CD4-positive, alpha-beta T cell treated with Interleukin-6 at 100 ng/mL for 8 hours (primary cell): ENCODE results near the gene CRACR2A.
A peak's percentile ranks its signal among the peaks of the same experiment; 100 is the strongest.

Experiments used
- DNase-seq: peaks from one replicate; pipeline ENCODE4 v3.0.0-alpha.2; 2020; ENCODE audit warnings: mixed read lengths, low spot score

The CRACR2A gene

GRCh38 chr12:3684449-3685051 is 68.4 kb downstream of the CRACR2A start:
- no peak for DNase-seq

GRCh38 chr12:3683670-3684069 is 69.2 kb downstream of the CRACR2A start:
- no peak for DNase-seq

DNA sequence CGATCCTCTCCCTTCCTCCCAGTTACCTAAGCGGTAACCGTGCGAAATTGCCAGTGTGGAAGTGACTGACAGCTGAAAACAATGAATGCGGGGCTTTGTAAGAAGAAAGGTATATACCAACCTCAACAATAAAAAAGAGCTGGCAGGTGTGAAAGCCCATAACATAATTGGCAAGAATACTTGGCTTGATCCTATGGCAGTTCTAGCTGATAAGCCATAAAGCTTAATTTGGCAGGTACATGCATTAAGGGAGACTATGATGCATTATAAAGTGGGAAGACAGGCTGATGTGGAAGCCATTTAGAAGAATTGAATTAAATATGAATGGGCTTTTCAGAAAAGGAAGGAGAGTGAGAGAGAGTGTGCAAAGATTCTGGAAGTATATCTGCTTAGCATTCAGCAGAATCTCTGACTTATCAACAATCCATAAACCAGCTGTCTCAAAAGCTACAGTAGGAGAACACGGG is 71.3 kb downstream of the CRACR2A start:
- no peak for DNase-seq

- DNase-seq = no peak
Measured at GRCh38 chr12:3680919-3681594, 71.9 kb downstream of the CRACR2A start.

GRCh38 chr12:3679831-3680230 is 73.1 kb downstream of the CRACR2A start:
- DNase-seq = no peak

DNA sequence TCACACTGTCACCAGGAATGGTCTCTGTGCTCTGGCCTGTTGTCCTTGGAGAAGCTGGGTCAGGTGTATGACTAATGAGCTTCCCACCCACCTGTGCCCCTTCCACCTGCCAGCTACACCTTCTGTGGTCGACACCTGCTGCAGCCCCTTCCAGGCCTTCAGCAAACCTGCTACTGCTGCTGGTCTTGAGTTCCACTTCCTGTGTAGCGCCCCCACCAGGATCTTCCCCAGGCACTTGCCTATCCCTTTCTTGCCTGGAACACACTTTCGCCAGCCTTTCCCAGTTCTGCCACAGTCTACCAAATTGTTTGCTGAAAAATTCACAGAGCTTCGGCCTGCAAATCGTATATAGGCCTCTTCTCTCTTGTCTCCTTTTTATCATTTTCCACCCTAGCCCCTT is 75.3 kb downstream of the CRACR2A start:
- no peak for DNase-seq

GRCh38 chr12:3673981-3674708 is 78.8 kb downstream of the CRACR2A start:
- DNase-seq = no peak

GRCh38 chr12:3672113-3672509 is 80.8 kb downstream of the CRACR2A start:
- DNase-seq = no peak

- DNase-seq = no peak
Measured at GRCh38 chr12:3671330-3672112, 81.4 kb downstream of the CRACR2A start.

GRCh38 chr12:3670083-3670620 is 82.8 kb downstream of the CRACR2A start:
- DNase-seq = no peak

- no peak for DNase-seq
Measured at GRCh38 chr12:3669594-3669993, 83.3 kb downstream of the CRACR2A start.

- DNase-seq = no peak
Measured at GRCh38 chr12:3668479-3669165, 84.3 kb downstream of the CRACR2A start.

- no peak for DNase-seq
Measured at GRCh38 chr12:3667485-3667884, 85.4 kb downstream of the CRACR2A start.

DNA sequence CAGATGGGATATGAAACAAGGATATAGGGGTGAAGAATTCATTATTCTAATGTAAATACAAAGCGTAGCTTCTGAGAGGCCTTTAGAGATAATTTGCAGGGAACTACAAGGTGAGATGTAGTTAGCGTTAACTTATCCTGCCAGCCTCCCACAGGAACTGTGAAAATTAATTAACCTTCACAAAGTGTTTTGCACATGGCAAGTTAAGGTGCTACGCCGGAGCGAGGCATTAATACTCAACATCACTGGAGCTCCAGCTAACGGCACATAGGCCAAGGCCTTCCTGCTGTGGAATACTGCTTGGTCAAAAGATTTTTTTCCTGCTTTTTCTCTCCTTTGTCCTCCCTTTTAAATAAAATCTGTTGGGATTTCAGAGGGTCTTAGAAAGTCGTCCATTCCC is 86.5 kb downstream of the CRACR2A start:
- DNase-seq = no peak

GRCh38 chr12:3662521-3662921 is 90.4 kb downstream of the CRACR2A start:
- DNase-seq = no peak

DNA sequence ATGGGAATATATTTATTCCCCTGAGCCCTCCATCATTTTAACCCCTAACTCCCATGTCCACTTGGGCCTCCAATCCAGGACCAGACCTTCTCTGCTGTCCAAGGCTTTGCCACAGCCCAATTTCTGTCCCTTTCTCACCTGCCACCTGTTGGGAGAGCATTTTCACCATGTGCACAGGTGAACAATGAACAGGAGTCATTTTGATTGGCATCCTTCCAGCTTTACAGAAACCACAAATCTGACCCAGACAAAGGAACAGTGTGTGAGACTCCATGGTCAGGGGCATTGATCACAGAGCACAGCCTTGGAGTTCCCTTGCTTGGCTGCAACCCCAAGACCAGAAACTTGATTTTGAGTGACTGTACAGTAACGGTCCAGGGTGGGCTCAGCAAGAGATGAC is 91.9 kb downstream of the CRACR2A start:
- no peak for DNase-seq

DNA sequence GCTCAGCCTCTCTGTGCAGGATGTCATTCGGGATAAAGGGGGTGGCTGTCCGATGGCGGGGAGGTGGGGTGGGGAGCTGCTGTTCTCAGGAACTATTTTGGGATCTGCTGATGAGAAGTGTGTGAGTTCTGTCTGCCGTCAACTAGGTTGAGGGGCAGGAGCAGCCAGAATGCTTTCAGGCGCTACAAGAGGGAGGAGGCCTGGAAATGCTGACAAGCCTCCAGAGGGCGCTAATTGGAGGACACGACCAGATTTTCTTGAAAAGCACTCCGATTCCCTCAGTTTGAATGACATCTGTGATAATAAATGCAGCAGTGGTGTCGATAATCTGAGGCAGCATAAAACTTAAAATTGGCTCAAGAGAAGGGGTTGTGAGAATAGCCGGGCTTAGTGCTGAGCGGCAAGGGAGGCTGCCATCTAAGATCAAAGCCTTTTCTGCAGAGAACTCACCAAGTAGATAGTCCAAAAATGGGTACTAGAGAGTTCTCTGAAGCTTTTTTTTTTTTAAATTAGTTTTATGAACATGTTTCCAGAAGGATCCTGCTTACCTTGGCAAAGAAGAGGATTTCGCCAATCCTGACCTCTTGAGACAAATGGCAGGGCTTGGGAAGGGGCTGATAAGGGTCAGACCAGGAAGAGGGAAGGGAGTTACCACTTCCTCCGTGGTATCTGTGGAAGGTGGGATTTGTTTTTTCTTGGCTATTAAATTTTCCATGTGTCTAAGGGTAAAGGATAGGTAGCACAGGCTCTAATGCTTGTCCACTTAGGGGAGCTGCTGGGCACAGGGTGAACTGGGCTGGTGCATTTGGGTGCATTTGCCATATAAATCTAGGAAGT is 94.4 kb downstream of the CRACR2A start:
- DNase-seq = peak; percentile 3

- no peak for DNase-seq
Measured at GRCh38 chr12:3656946-3657622, 95.8 kb downstream of the CRACR2A start.

GRCh38 chr12:3655328-3655900 is 97.5 kb downstream of the CRACR2A start:
- no peak for DNase-seq
